ENCODE measurements around the gene CSRNP3.
"Not testable (repeated sequence)": the region's sequence is repeated elsewhere in the genome, so short reads cannot be mapped to it uniquely, and the experiment has no call there.

Gene CSRNP3

DNA sequence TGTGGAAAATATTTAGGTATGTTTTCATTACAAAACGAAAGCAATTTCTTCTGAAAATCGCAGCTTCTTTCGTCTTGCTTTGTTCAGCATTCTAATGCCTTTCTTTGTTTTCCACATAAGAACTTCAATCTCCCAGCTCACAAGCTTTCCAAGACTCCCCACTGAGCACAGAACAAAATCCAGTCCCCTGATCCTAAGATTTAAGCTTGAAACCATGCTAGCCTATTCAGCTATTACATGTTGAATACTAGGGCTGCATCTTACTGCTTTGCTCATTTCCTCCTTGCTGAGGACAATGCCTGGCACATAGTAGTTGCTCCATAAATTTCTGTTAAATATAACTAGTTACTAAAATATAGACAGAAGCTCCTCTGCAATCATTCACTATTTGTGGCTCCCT is 163.9 kb downstream of the CSRNP3 start:
- DNase-seq (ENCODE audit: low read depth in 2 of 2), result no peak

- DNase-seq (ENCODE audit: low read depth in 2 of 2), result no peak
These were observed 164.8 kb downstream of the CSRNP3 start for GRCh38 chr2:165634282-165634681.

GRCh38 chr2:165634855-165635254 is 165.4 kb downstream of the CSRNP3 start:
- no peak for DNase-seq (ENCODE audit: low read depth in 2 of 2)

- DNase-seq (ENCODE audit: low read depth in 2 of 2), result no peak
These were observed 166.0 kb downstream of the CSRNP3 start for GRCh38 chr2:165635532-165635931.

DNA sequence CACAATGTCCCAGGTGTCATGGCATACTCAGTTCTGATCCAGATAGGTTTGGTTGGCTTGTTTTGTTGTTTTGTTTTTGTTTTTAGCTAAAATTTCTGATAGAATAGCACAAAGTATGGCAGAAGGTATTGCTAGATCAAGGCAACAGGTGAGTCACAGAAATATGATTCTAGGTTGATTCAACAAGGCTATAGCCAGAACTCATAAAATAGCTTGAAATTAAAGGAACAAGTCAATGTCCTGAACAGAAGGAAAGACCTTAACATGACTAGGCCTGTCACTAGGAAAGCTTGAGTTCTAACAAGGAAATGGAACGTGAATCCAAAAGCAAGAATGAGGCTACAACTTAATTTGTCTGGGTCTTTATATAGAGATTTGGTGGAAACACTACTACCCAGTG is 167.5 kb downstream of the CSRNP3 start:
- no peak for DNase-seq (ENCODE audit: low read depth in 2 of 2)

GRCh38 chr2:165637396-165637795 is 167.9 kb downstream of the CSRNP3 start:
- DNase-seq (ENCODE audit: low read depth in 2 of 2), result no peak

DNA sequence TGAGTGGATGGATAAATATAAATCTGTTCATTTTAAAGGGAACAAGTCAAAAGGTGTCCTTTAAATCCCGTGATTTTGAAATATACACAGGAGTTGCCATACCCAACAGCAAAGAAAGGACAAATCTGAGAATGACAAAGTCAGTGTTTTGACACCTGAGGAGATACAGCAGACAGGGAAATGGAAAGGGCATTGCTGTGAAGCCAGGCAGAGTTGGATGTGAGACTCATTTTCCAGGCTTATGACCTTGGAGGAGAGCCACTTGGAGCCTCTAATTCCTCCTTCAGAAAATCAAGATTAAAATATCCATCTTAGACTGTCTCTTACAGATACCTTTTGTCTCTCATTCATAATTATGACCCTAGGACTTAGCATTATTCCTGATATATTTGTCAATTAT is 170.0 kb downstream of the CSRNP3 start:
- DNase-seq (ENCODE audit: low read depth in 2 of 2), result no peak

DNA sequence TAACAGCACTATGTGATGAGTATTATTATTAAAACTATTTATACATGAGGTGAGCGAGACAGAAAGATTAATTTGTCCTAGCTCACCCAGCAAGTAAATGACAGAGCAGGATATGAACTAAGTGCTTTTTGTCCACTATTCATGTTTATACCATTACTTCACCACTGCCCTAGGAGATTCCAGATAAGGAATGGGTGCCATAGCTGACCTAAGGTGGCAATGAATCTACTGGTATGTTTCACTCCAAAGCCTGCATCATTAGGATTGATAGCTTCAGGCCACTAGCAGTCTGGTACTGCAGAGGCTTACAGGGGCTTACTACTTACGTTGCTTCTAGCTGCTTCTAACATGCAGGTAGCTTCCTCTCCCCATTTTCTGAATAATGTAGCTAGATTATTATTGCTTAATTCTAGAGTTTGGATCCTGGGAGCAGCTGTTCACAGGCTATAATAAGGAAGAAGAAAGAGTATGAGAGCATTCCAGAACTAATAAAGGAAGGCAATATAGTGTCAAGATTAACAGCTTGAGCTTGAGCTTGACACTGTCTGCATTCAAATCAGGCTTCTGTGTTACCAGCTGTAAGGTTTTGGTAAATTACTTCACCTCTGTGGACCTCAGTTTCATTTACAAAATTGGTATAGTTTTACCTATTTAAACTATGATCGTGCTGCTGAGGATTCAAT is 170.9 kb downstream of the CSRNP3 start:
- no peak for DNase-seq (ENCODE audit: low read depth in 2 of 2)

DNA sequence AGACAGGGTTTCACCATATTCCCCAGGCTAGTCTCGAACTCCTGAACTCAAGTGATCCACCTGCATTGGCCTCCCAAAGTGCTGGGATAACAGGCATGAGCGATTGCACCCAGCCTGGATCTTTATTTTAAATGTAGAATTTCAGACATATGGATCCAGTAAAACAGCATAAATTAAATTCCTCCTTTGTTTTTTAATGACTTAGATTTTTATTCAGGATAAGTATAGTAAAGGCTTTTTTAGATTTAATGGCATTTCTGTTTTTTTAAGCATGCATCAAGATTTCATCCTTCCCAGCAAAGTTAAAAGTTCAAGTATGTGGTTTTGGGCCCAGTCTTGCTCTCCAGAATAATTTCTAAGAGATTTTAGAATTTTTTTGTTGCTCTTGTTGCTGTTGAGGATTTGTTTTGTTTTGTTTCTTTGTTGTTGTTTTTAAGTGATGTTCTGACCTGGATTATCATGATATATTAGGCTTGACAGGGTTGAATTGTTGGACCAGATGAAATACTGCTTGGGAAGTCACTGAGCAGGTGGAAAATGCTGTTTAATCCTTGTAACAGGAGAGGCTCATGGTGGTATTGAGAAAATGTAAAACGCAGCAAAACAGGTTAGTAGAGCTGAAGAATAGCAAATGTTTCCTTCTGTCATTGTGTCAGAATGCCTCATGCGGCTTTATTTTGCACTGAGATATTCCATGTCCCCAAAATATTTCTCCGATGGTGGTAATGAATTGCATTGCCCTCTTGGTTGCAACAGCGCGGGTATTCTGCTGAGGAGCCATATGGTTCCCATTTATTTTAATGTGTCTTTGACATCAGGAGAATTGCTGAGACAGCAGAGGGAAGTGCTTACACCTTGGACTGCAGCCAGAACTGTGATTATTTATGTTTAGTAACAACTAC is 176.7 kb downstream of the CSRNP3 start:
- no peak for DNase-seq (ENCODE audit: low read depth in 2 of 2)

DNA sequence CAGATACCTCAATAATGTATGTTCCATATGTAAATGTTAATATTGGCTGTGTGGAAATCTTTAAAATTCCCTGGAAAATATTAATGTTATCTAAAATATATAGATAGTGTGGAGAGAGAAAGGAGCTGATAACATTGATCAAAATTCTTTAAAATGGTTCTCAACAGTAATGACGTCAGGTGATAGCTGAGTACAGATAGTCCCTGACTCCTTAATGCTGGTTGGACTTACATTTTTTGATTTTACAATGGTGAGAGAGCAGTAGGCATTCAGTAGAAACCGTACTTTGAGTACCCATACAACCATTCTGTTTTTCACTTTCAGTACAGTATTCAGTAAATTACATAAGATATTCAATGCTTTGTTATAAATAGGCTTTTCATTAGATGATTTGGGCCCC is 177.9 kb downstream of the CSRNP3 start:
- DNase-seq (ENCODE audit: low read depth in 2 of 2), result no peak

GRCh38 chr2:165648801-165649200 is 179.3 kb downstream of the CSRNP3 start:
- DNase-seq (ENCODE audit: low read depth in 2 of 2), result no peak

DNA sequence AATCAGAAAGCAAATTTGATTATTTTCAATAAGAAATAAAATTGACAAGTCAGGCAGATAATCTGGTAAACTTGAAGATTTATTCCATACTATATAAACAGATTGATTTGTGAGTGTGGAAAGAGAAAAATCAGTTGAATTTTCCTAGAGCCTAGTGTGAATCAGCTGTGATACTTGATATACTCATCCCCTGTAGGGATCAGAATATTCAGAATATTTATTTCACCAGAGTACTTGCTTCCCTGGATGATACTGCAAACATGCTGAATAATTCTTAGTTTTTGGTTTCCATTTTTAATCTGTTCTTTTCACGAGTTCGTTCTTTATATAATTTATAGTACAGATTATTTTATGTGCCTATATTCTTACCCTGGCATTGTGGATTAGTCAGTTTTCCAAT is 181.7 kb downstream of the CSRNP3 start:
- DNase-seq (ENCODE audit: low read depth in 2 of 2), result no peak

GRCh38 chr2:165655661-165656060 is 186.2 kb downstream of the CSRNP3 start:
- no peak for DNase-seq (ENCODE audit: low read depth in 2 of 2)

GRCh38 chr2:165660361-165660760 is 190.9 kb downstream of the CSRNP3 start:
- DNase-seq (ENCODE audit: low read depth in 2 of 2), result no peak

DNA sequence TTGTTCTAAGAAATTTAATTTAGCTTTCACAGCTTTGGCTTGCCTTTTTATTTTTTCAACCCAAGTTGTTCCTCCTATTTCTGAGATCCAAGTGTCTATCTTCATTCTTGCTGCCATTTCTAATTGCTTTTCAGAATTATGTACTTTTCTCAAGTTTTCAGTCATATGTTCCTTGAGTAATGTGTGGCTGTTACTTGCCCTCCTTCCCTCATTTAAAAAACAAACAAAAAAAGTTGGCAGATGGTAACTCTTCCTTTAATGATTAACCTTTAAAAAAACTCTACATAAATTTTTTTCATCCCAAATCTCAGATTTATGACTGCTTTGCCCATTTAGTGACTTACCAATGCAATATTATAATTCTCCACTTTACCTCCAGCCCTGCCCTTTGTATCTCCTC is 193.2 kb downstream of the CSRNP3 start:
- DNase-seq (ENCODE audit: low read depth in 2 of 2), result no peak

- DNase-seq (ENCODE audit: low read depth in 2 of 2), result no peak
These were observed 196.1 kb downstream of the CSRNP3 start for GRCh38 chr2:165665614-165666013.

DNA sequence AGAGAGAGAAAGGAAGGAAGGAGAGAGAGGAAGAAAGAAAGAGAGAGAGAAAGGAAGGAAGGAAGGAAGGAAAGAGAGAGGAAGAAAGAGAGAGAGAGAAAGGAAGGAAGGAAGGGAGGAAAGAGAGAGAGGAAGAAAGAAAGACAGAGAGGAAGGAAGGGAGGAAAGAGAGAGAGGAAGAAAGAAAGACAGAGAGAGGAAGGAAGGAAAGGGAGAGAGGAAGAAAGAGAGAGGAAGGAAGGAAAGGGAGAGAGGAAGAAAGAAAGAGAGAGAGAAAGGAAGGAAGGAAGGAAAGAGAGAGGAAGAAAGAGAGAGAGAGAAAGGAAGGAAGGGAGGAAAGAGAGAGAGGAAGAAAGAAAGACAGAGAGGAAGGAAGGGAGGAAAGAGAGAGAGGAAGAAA is 196.6 kb downstream of the CSRNP3 start:
- not testable (repeated sequence) for DNase-seq (ENCODE audit: low read depth in 2 of 2)

GRCh38 chr2:165666605-165667004 is 197.1 kb downstream of the CSRNP3 start:
- DNase-seq (ENCODE audit: low read depth in 2 of 2), result no peak

GRCh38 chr2:165667375-165667774 is 197.9 kb downstream of the CSRNP3 start:
- no peak for DNase-seq (ENCODE audit: low read depth in 2 of 2)

DNA sequence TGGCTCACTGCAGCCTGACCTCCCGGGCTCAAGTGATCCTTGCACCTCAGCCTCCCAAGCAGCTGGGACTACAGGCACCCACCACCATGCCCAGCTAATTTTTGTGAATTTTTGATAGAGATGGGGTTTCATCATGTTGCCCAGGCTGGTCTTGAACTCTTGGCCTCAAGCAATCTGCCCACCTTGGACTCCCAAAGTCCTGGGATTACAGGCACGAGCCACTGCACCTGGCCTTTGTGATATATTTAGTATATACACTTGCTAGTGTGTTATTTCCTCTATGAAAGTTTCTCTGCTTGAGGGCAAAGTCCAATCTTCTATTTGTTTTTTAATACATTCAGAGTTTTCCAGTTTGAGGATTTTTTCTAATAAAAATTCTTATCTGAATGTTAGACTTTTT is 205.3 kb downstream of the CSRNP3 start:
- DNase-seq (ENCODE audit: low read depth in 2 of 2), result no peak

DNA sequence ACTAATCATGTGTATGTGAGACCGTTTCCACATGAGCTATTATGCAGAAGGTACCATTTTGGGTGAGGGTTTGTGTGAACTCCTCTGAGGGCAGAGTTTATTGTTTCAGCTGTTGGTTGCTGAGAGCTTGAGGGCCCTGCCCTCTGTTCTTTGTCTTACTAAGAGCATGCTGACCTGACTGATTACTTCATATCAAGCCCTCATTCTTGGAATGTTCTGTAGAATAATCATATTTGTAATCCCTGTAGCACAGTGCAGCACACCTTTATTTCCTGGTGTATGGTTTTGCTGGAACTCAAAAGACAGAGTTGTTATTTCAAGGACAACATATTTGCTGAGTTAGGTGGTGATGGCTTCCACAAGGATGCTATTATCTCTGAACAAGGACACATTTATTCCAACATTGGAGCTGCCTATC is 206.1 kb downstream of the CSRNP3 start:
- DNase-seq (ENCODE audit: low read depth in 2 of 2), result no peak

GRCh38 chr2:165678882-165679281 is 209.4 kb downstream of the CSRNP3 start:
- DNase-seq (ENCODE audit: low read depth in 2 of 2), result no peak

- DNase-seq (ENCODE audit: low read depth in 2 of 2), result no peak
These were observed 210.1 kb downstream of the CSRNP3 start for GRCh38 chr2:165679621-165680020.
